ENCODE data around the gene KIAA1217.

Gene KIAA1217

GRCh38 chr10:24353319-24353718 lies 144.4 kb downstream of the KIAA1217 start:
- Histone ChIP-seq H3K27me3 (ENCODE audit: control insufficient read depth in 5 of 5, insufficient read depth in 4 of 5, low read length in 5 of 5) (no peaks in the 10 kb centered on the region), H3K9ac (ENCODE audit: low read length in 5 of 5) (peak overlapping the region in 1 of 5 donors; percentile 17), H3K4me3 (ENCODE audit: low read depth in 1 of 5, low read length in 5 of 5) (no peak overlapping the region), H3K9me3 (ENCODE audit: control insufficient read depth in 5 of 5, low read length in 5 of 5) (no peaks in the 10 kb centered on the region), H3K27ac (ENCODE audit: low read depth, low read length) (no peak overlapping the region), H3K36me3 (ENCODE audit: control insufficient read depth in 5 of 5, insufficient read depth in 5 of 5, low read length in 5 of 5) (no peaks in the 10 kb centered on the region), H3K4me1 (ENCODE audit: control insufficient read depth in 5 of 5, insufficient read depth in 5 of 5, low read length in 5 of 5) (peaks cover 0 to 48% (median 35%) of the 10 kb centered on the region in 5 donors)

GRCh38 chr10:24355056-24355688 lies 146.2 kb downstream of the KIAA1217 start:
- H3K36me3 ChIP-seq (ENCODE audit: control insufficient read depth in 5 of 5, insufficient read depth in 5 of 5, low read length in 5 of 5) = no peaks in the 10 kb centered on the region
- H3K9ac ChIP-seq (ENCODE audit: low read length in 5 of 5) = no peak overlapping the region
- H3K4me1 ChIP-seq (ENCODE audit: control insufficient read depth in 5 of 5, insufficient read depth in 5 of 5, low read length in 5 of 5) = peaks cover 0 to 31% (median 18%) of the 10 kb centered on the region in 5 donors
- no peaks in the 10 kb centered on the region for H3K9me3 ChIP-seq (ENCODE audit: control insufficient read depth in 5 of 5, low read length in 5 of 5)
- H3K27me3 ChIP-seq (ENCODE audit: control insufficient read depth in 5 of 5, insufficient read depth in 4 of 5, low read length in 5 of 5) = no peaks in the 10 kb centered on the region
- no peak overlapping the region for H3K4me3 ChIP-seq (ENCODE audit: low read depth in 1 of 5, low read length in 5 of 5)
- H3K27ac ChIP-seq (ENCODE audit: low read depth, low read length) = no peak overlapping the region

GRCh38 chr10:24357344-24358004 lies 148.5 kb downstream of the KIAA1217 start:
- no peak overlapping the region for H3K4me3 ChIP-seq (ENCODE audit: low read depth in 1 of 5, low read length in 5 of 5)
- H3K27me3 ChIP-seq (ENCODE audit: control insufficient read depth in 5 of 5, insufficient read depth in 4 of 5, low read length in 5 of 5) = no peaks in the 10 kb centered on the region
- H3K9me3 ChIP-seq (ENCODE audit: control insufficient read depth in 5 of 5, low read length in 5 of 5) = no peaks in the 10 kb centered on the region
- no peak overlapping the region for H3K27ac ChIP-seq (ENCODE audit: low read depth, low read length)
- H3K4me1 ChIP-seq (ENCODE audit: control insufficient read depth in 5 of 5, insufficient read depth in 5 of 5, low read length in 5 of 5) = peaks cover 0 to 11% (median 11%) of the 10 kb centered on the region in 5 donors
- H3K36me3 ChIP-seq (ENCODE audit: control insufficient read depth in 5 of 5, insufficient read depth in 5 of 5, low read length in 5 of 5) = no peaks in the 10 kb centered on the region
- H3K9ac ChIP-seq (ENCODE audit: low read length in 5 of 5) = no peak overlapping the region

- Histone ChIP-seq H3K27me3 (ENCODE audit: control insufficient read depth in 5 of 5, insufficient read depth in 4 of 5, low read length in 5 of 5) (no peaks in the 10 kb centered on the region), H3K4me1 (ENCODE audit: control insufficient read depth in 5 of 5, insufficient read depth in 5 of 5, low read length in 5 of 5) (peaks cover 0 to 15% (median 7%) of the 10 kb centered on the region in 5 donors), H3K27ac (ENCODE audit: low read depth, low read length) (no peak overlapping the region), H3K4me3 (ENCODE audit: low read depth in 1 of 5, low read length in 5 of 5) (no peak overlapping the region), H3K9me3 (ENCODE audit: control insufficient read depth in 5 of 5, low read length in 5 of 5) (no peaks in the 10 kb centered on the region), H3K36me3 (ENCODE audit: control insufficient read depth in 5 of 5, insufficient read depth in 5 of 5, low read length in 5 of 5) (no peaks in the 10 kb centered on the region), H3K9ac (ENCODE audit: low read length in 5 of 5) (no peak overlapping the region)
These were observed 149.1 kb downstream of the KIAA1217 start for GRCh38 chr10:24358022-24358421.

- Histone ChIP-seq H3K27ac (ENCODE audit: low read depth, low read length) (no peak overlapping the region), H3K36me3 (ENCODE audit: control insufficient read depth in 5 of 5, insufficient read depth in 5 of 5, low read length in 5 of 5) (no peaks in the 10 kb centered on the region), H3K4me1 (ENCODE audit: control insufficient read depth in 5 of 5, insufficient read depth in 5 of 5, low read length in 5 of 5) (peaks cover 0 to 9% (median 2%) of the 10 kb centered on the region in 5 donors), H3K9ac (ENCODE audit: low read length in 5 of 5) (peak overlapping the region in 1 of 5 donors; percentile 10), H3K4me3 (ENCODE audit: low read depth in 1 of 5, low read length in 5 of 5) (no peak overlapping the region), H3K27me3 (ENCODE audit: control insufficient read depth in 5 of 5, insufficient read depth in 4 of 5, low read length in 5 of 5) (no peaks in the 10 kb centered on the region), H3K9me3 (ENCODE audit: control insufficient read depth in 5 of 5, low read length in 5 of 5) (no peaks in the 10 kb centered on the region)
These were observed 151.6 kb downstream of the KIAA1217 start for GRCh38 chr10:24360282-24361127.

GRCh38 chr10:24363070-24363469 lies 154.1 kb downstream of the KIAA1217 start:
- Histone ChIP-seq H3K9me3 (ENCODE audit: control insufficient read depth in 5 of 5, low read length in 5 of 5) (no peaks in the 10 kb centered on the region), H3K36me3 (ENCODE audit: control insufficient read depth in 5 of 5, insufficient read depth in 5 of 5, low read length in 5 of 5) (no peaks in the 10 kb centered on the region), H3K9ac (ENCODE audit: low read length in 5 of 5) (no peak overlapping the region), H3K27me3 (ENCODE audit: control insufficient read depth in 5 of 5, insufficient read depth in 4 of 5, low read length in 5 of 5) (no peaks in the 10 kb centered on the region), H3K27ac (ENCODE audit: low read depth, low read length) (no peak overlapping the region), H3K4me1 (ENCODE audit: control insufficient read depth in 5 of 5, insufficient read depth in 5 of 5, low read length in 5 of 5) (peaks cover 0 to 13% (median 4%) of the 10 kb centered on the region in 5 donors), H3K4me3 (ENCODE audit: low read depth in 1 of 5, low read length in 5 of 5) (no peak overlapping the region)

- peaks cover 0 to 2% (median 0%) of the 10 kb centered on the region in 5 donors for H3K36me3 ChIP-seq (ENCODE audit: control insufficient read depth in 5 of 5, insufficient read depth in 5 of 5, low read length in 5 of 5)
- H3K4me1 ChIP-seq (ENCODE audit: control insufficient read depth in 5 of 5, insufficient read depth in 5 of 5, low read length in 5 of 5) = peaks cover 0 to 23% (median 2%) of the 10 kb centered on the region in 5 donors
- H3K9ac ChIP-seq (ENCODE audit: low read length in 5 of 5) = no peak overlapping the region
- no peaks in the 10 kb centered on the region for H3K27me3 ChIP-seq (ENCODE audit: control insufficient read depth in 5 of 5, insufficient read depth in 4 of 5, low read length in 5 of 5)
- H3K9me3 ChIP-seq (ENCODE audit: control insufficient read depth in 5 of 5, low read length in 5 of 5) = no peaks in the 10 kb centered on the region
- H3K4me3 ChIP-seq (ENCODE audit: low read depth in 1 of 5, low read length in 5 of 5) = no peak overlapping the region
- H3K27ac ChIP-seq (ENCODE audit: low read depth, low read length) = no peak overlapping the region
These were observed 158.8 kb downstream of the KIAA1217 start for GRCh38 chr10:24367688-24368087.

- Histone ChIP-seq H3K9me3 (ENCODE audit: control insufficient read depth in 5 of 5, low read length in 5 of 5) (no peaks in the 10 kb centered on the region), H3K36me3 (ENCODE audit: control insufficient read depth in 5 of 5, insufficient read depth in 5 of 5, low read length in 5 of 5) (peaks cover 0 to 2% (median 0%) of the 10 kb centered on the region in 5 donors), H3K9ac (ENCODE audit: low read length in 5 of 5) (no peak overlapping the region), H3K27me3 (ENCODE audit: control insufficient read depth in 5 of 5, insufficient read depth in 4 of 5, low read length in 5 of 5) (no peaks in the 10 kb centered on the region), H3K4me3 (ENCODE audit: low read depth in 1 of 5, low read length in 5 of 5) (no peak overlapping the region), H3K4me1 (ENCODE audit: control insufficient read depth in 5 of 5, insufficient read depth in 5 of 5, low read length in 5 of 5) (peaks cover 0 to 23% (median 2%) of the 10 kb centered on the region in 5 donors), H3K27ac (ENCODE audit: low read depth, low read length) (no peak overlapping the region)
These were observed 161.9 kb downstream of the KIAA1217 start for GRCh38 chr10:24370877-24371276.

GRCh38 chr10:24371396-24371795 lies 162.5 kb downstream of the KIAA1217 start:
- H3K9ac ChIP-seq (ENCODE audit: low read length in 5 of 5) = no peak overlapping the region
- H3K4me3 ChIP-seq (ENCODE audit: low read depth in 1 of 5, low read length in 5 of 5) = no peak overlapping the region
- H3K4me1 ChIP-seq (ENCODE audit: control insufficient read depth in 5 of 5, insufficient read depth in 5 of 5, low read length in 5 of 5) = peaks cover 0 to 23% (median 2%) of the 10 kb centered on the region in 5 donors
- H3K9me3 ChIP-seq (ENCODE audit: control insufficient read depth in 5 of 5, low read length in 5 of 5) = no peaks in the 10 kb centered on the region
- no peak overlapping the region for H3K27ac ChIP-seq (ENCODE audit: low read depth, low read length)
- H3K36me3 ChIP-seq (ENCODE audit: control insufficient read depth in 5 of 5, insufficient read depth in 5 of 5, low read length in 5 of 5) = peaks cover 0 to 2% (median 0%) of the 10 kb centered on the region in 5 donors
- no peaks in the 10 kb centered on the region for H3K27me3 ChIP-seq (ENCODE audit: control insufficient read depth in 5 of 5, insufficient read depth in 4 of 5, low read length in 5 of 5)
